Osteocyte (in vitro differentiated cells): ENCODE results near the gene KARS1. TPM values are rescaled to one million over a fixed set of nuclear protein-coding genes. Genes with fewer than 3 reads are reported as not detected.

Experiments used
- DNase-seq: peaks from one replicate; pipeline ENCODE4 v3.0.0; 2021; ENCODE audit warnings: mixed read lengths; ENCODE audit not compliant: unreplicated experiment; ENCODE audit errors: extremely low spot score
- H3K27ac Mint-ChIP-seq: one replicate; pipeline ENCODE4 v1.8.0; 2021; ENCODE audit warnings: mild to moderate bottlenecking, mixed read lengths; ENCODE audit not compliant: unreplicated experiment
- H3K27me3 Mint-ChIP-seq: one replicate; pipeline ENCODE4 v1.8.0; 2021; ENCODE audit warnings: mixed read lengths; ENCODE audit not compliant: unreplicated experiment
- H3K36me3 Mint-ChIP-seq: one replicate; pipeline ENCODE4 v1.8.0; 2021; ENCODE audit warnings: mixed read lengths; ENCODE audit not compliant: unreplicated experiment
- H3K4me1 Mint-ChIP-seq: one replicate; pipeline ENCODE4 v1.8.0; 2021; ENCODE audit warnings: mixed read lengths; ENCODE audit not compliant: unreplicated experiment
- H3K4me3 Mint-ChIP-seq: one replicate; pipeline ENCODE4 v1.8.0; 2021; ENCODE audit warnings: mild to moderate bottlenecking, moderate library complexity, mixed read lengths; ENCODE audit not compliant: unreplicated experiment
- H3K9me3 Mint-ChIP-seq: one replicate; pipeline ENCODE4 v1.8.0; 2021; ENCODE audit warnings: mixed read lengths; ENCODE audit not compliant: unreplicated experiment
- total RNA-seq: library from RNA; stranded (reverse); gene quantifications from 2 replicates; pipeline ENCODE4 v1.2.1, GENCODE V29; 2021
- TF ChIP-seq, protein P1 (sequence below): fragments of 200-600 bp; sonication (generic); IDR thresholded peaks from 2 replicates; pipeline ENCODE4 v1.5.0; 2021; ENCODE audit warnings: antibody characterized with exemption, mild to moderate bottlenecking, moderate library complexity

KARS1 gene
- total RNA-seq, 1 donor from 2014 or later, result 104 TPM

DNA sequence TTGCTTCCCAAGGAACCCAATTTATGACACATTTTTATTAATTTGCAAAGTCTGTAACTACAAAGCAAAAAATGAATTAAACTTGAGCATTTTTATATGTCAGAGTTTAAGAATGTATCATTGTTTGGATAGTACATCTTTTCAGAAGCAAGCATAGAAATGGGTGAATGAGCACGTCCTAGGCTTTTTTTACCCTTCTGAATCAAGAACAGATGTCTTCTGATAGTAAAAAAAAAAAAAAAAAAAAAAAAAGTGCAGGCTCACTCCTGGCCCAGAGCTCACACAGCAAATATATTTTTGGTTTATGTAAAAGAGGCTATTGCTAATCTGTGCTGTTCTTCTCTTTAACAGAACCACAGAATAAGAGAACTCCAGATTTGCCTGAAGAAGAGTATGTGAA, 6.5 kb upstream of the KARS1 start:
- Mint-ChIP-seq H3K9me3 (no peaks in the 10 kb centered on the region), H3K27ac (peak overlapping the region; percentile 73), H3K4me3 (no peak overlapping the region), H3K36me3 (peaks cover 38% of the 10 kb centered on the region), H3K27me3 (no peaks in the 10 kb centered on the region), H3K4me1 (peaks cover 45% of the 10 kb centered on the region)
- TF ChIP-seq, protein P1, sequence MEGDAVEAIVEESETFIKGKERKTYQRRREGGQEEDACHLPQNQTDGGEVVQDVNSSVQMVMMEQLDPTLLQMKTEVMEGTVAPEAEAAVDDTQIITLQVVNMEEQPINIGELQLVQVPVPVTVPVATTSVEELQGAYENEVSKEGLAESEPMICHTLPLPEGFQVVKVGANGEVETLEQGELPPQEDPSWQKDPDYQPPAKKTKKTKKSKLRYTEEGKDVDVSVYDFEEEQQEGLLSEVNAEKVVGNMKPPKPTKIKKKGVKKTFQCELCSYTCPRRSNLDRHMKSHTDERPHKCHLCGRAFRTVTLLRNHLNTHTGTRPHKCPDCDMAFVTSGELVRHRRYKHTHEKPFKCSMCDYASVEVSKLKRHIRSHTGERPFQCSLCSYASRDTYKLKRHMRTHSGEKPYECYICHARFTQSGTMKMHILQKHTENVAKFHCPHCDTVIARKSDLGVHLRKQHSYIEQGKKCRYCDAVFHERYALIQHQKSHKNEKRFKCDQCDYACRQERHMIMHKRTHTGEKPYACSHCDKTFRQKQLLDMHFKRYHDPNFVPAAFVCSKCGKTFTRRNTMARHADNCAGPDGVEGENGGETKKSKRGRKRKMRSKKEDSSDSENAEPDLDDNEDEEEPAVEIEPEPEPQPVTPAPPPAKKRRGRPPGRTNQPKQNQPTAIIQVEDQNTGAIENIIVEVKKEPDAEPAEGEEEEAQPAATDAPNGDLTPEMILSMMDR, result no peak
- DNase-seq, result no peak

DNA sequence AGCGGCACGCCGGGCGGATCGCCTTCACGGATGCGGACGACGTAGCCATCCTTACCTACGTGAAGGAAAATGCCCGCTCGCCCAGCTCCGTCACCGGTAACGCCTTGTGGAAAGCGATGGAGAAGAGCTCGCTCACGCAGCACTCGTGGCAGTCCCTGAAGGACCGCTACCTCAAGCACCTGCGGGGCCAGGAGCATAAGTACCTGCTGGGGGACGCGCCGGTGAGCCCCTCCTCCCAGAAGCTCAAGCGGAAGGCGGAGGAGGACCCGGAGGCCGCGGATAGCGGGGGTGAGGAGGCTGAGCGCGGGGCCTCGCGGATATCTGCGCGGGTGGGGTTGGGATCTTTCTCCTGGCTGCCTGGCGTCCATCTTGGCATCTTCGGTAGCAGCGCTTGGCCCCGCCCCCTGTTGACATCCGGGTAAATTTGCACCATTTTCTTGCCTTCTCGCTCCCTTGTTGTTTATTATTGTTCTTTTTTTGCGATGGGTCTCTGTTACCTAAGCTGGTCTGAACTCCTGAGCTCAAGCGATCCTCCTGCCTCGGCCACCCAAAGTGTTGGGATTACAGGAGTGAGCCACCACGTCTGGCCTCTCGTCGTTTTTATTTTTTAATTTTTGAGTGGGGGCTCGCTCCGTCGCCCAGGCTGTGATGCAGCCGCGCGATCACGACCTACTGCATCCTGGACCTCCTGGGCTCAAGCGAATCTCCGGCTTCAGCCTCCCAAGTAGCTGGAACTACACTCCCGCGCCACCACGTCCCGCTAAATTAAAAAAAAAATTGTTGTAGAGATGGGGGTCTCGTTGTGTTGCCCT, 1.0 kb upstream of the KARS1 start:
- H3K27me3 Mint-ChIP-seq, result no peaks in the 10 kb centered on the region
- TF ChIP-seq, protein P1, result no peak
- H3K36me3 Mint-ChIP-seq, result peaks cover 10% of the 10 kb centered on the region
- H3K4me3 Mint-ChIP-seq, result peak overlapping the region; percentile 92
- H3K4me1 Mint-ChIP-seq, result peaks cover 61% of the 10 kb centered on the region
- H3K27ac Mint-ChIP-seq, result peak overlapping the region; percentile 98
- H3K9me3 Mint-ChIP-seq, result no peaks in the 10 kb centered on the region
- peak; percentile 93 for DNase-seq

DNA sequence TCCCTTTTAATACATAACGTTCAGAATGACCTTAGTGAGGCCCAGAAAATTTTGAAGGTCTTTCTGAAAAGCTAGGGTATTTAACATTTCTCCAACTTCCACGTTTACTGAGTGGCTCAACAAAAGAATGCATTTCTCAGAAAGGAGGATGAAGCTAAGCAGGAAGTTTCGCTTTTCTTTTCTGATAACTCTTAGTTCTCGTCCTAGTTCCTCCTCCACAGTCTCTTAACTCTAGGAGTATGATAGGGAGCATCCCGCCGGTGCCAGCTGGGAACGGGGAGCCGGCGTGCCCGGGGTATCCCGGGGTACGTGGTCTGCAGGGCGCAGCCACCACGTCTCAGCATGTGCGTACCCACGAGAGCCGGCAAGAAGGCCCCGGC, 363 bp downstream of the KARS1 start:
- no peaks in the 10 kb centered on the region for H3K27me3 Mint-ChIP-seq
- DNase-seq, result no peak
- no peaks in the 10 kb centered on the region for H3K9me3 Mint-ChIP-seq
- peaks cover 50% of the 10 kb centered on the region for H3K4me1 Mint-ChIP-seq
- H3K4me3 Mint-ChIP-seq, result peak overlapping the region; percentile 92
- H3K27ac Mint-ChIP-seq, result peak overlapping the region; percentile 93
- H3K36me3 Mint-ChIP-seq, result peaks cover 10% of the 10 kb centered on the region
- TF ChIP-seq, protein P1, result no peak

DNA sequence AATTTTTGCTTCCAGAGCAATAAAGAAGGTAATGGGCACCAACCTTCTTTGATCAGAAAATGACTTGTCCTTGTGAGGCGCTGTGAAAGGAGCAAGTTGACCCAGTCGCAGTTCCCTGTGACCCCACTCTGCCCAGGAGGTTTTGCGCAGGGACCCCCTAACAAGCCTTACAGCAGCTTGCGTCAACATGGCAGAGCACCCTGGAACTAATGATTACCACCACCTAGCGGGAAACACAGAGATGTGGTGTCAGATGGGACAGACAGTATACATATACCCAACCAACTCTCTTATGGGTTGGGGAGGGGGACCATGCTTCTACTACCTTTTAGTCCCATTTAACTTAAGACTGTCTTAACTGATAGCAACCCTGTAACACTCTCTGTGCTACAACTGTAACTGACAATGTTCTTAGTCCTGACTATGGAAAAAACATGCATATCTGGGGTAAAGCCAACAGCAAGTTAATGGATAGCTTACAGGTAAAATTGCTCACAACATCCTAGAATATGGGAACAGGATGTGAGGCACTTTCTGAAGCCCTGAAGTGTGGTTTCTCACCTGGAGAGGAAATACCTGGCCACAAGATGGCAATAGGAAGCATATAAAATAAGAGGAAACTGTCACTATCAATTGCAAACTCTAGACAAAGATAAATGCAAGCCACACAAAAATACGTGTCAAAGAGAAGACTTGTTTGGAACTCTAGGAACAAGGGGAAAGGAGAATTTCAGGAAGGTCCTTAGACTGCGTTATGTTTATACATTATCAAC, 3.0 kb downstream of the KARS1 start:
- no peaks in the 10 kb centered on the region for H3K9me3 Mint-ChIP-seq
- no peak overlapping the region for H3K27ac Mint-ChIP-seq
- peak overlapping the region; percentile 3 for H3K4me3 Mint-ChIP-seq
- no peak for DNase-seq
- peaks cover 28% of the 10 kb centered on the region for H3K36me3 Mint-ChIP-seq
- H3K27me3 Mint-ChIP-seq, result no peaks in the 10 kb centered on the region
- TF ChIP-seq, protein P1, result no peak
- H3K4me1 Mint-ChIP-seq, result peaks cover 26% of the 10 kb centered on the region

DNA sequence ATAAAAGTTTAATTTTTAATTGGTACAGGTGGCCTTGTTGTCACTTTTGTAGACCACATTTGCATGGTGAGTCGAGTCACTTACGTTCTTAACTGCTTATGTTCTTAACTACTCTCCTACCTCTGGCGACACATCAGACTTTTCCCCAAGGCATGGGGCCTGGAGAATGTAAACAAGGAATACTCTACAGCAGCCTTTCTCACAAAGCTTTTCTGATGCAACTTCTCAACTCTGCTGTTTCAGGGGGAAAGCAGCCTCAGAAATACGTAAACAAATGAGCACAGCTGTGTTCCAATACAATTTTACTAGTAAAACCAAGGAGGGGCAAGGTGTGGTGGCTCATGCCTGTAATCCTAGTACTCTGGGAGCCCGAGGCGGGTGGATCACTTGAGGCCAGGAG, 6.9 kb downstream of the KARS1 start:
- no peak for DNase-seq
- no peak overlapping the region for H3K4me3 Mint-ChIP-seq
- peak overlapping the region; percentile 63 for H3K27ac Mint-ChIP-seq

More for the DNA sequence above, 6.9 kb downstream of the KARS1 start:
- Mint-ChIP-seq H3K27me3 (no peaks in the 10 kb centered on the region), H3K4me1 (peaks cover 9% of the 10 kb centered on the region), H3K36me3 (peaks cover 48% of the 10 kb centered on the region), H3K9me3 (no peaks in the 10 kb centered on the region)
- TF ChIP-seq, protein P1, result no peak
